ENCODE data around the gene PICK1.
A peak's percentile ranks its signal among the peaks of the same experiment; 100 is the strongest.
"Not testable (repeated sequence)": the region's sequence is repeated elsewhere in the genome, so short reads cannot be mapped to it uniquely, and the experiment has no call there.

Gene PICK1

GRCh38 chr22:38072322-38073149 lies 15.3 kb downstream of the PICK1 start:
- H3K4me3 ChIP-seq (ENCODE audit: low read depth, low read length) = no peak overlapping the region
- DNase-seq (ENCODE audit: low read depth) = no peak

GRCh38 chr22:38073150-38074130 lies 16.2 kb downstream of the PICK1 start:
- no peak for DNase-seq (ENCODE audit: low read depth)

GRCh38 chr22:38074181-38075104 lies 17.2 kb downstream of the PICK1 start:
- DNase-seq (ENCODE audit: low read depth) = no peak
- no peak overlapping the region for H3K4me3 ChIP-seq (ENCODE audit: low read depth, low read length)

More at GRCh38 chr22:38073150-38074130, 16.2 kb downstream of the PICK1 start:
- H3K4me3 ChIP-seq (ENCODE audit: low read depth, low read length) = no peak overlapping the region

DNA sequence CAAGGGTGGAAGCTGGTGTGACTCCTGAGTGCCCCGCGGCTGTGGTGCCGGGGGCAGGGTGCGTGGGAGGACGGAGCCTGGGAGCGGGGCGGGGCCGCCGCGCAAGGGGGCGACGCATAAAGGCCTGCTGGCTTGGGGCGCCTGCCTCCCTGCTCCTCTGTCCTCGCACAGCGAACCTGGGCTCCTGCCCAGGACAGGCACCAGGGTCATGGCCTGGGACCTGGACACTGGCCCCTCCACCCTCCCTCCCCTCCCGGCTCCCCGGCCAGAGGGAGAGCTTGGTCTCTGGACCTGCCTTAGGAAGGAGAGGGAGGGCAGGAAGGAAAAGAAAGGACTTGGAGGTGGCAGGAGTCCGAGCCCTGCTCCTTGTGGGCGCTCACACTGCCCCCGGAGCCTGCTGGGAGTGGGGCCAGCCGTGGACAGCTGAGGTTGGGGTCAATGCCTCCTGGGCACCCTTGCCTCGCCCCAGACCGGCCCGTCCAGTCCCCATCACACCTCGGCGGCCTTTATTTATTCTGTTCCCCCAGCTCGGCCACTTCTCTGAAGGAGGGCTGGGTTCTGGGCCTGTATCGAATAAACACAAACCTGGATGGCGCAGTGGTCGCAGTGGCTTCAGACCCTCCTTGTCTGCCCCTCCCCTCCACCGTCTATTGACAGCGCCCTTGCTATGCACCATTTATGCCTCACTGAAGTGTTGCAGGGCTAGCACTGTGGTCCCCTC lies 18.1 kb downstream of the PICK1 start:
- H3K4me3 ChIP-seq (ENCODE audit: low read depth, low read length) = no peak overlapping the region
- no peak for DNase-seq (ENCODE audit: low read depth)

- no peak overlapping the region for H3K4me3 ChIP-seq (ENCODE audit: low read depth, low read length)
Measured at GRCh38 chr22:38075961-38076360, 18.8 kb downstream of the PICK1 start.

GRCh38 chr22:38077096-38077495 lies 19.9 kb downstream of the PICK1 start:
- DNase-seq (ENCODE audit: low read depth) = no peak
- no peak overlapping the region for H3K4me3 ChIP-seq (ENCODE audit: low read depth, low read length)

More at GRCh38 chr22:38075961-38076360, 18.8 kb downstream of the PICK1 start:
- DNase-seq (ENCODE audit: low read depth) = no peak

DNA sequence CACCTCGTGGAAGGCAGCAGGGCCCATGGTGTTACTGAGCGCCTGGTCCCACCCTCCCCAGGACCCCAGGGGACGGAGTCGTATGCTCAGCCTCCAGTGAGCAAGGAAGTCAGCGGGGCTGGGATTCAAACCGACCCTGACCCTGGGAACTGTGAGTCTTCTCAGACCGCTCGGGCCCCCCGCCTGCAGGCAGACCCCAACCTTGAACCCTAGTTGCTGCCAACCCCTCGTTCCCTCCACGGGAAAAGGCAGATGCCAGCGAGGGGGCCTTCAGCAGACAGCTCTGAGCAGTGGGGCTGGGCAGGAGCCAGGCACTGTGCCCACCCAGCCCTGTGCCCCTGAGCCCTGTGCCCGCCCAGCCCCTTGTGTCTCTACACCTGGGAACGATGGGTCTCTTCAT lies 20.4 kb downstream of the PICK1 start:
- DNase-seq (ENCODE audit: low read depth) = no peak
- H3K4me3 ChIP-seq (ENCODE audit: low read depth, low read length) = no peak overlapping the region

DNA sequence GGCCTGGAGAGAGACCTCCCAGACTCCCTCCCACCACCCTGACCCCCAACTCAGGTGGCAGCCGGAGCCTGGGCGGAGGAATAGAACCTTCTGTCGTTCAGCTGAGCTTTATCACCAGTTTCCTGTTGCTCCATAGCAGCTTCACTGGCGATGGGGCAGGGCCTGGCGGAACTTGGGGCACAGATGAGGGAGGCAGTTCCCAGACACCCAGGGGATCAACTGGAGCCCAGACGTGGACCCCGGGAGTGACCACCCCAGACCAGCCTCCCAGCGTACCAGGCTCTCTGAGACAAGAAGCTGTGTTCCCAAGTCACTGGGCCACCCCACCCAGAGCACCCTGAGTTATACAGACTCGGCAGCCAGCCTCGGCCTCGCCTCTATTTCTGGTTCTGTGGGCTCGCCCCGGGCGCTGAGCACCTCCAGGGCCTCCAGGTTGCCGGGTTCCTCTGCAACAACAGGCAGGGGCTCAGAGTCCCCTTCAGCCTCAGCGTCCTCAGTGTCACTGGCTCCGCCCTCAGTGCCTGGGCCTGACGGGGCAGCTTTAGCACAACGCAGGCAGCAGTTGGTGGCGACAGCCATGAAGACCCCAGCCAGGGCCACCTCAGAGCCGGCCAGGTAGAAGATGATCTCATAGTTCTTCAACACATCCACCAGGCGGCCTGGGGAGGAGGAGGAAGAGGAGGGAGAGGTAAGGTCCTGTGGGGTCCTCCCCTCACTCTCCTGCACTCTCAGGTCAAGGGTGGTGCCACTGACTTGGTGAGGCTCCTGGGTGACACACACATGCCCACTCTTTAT lies 21.0 kb downstream of the PICK1 start:
- no peak overlapping the region for H3K4me3 ChIP-seq (ENCODE audit: low read depth, low read length)
- no peak for DNase-seq (ENCODE audit: low read depth)

GRCh38 chr22:38079208-38079607 lies 22.0 kb downstream of the PICK1 start:
- DNase-seq (ENCODE audit: low read depth); H3K4me3 ChIP-seq (ENCODE audit: low read depth, low read length): not testable (repeated sequence)

- no peak overlapping the region for H3K4me3 ChIP-seq (ENCODE audit: low read depth, low read length)
- no peak for DNase-seq (ENCODE audit: low read depth)
Measured at GRCh38 chr22:38079804-38080203, 22.6 kb downstream of the PICK1 start.

GRCh38 chr22:38080474-38080849 lies 23.3 kb downstream of the PICK1 start:
- peak overlapping the region; percentile 42 for H3K4me3 ChIP-seq (ENCODE audit: low read depth, low read length)
- DNase-seq (ENCODE audit: low read depth) = no peak

DNA sequence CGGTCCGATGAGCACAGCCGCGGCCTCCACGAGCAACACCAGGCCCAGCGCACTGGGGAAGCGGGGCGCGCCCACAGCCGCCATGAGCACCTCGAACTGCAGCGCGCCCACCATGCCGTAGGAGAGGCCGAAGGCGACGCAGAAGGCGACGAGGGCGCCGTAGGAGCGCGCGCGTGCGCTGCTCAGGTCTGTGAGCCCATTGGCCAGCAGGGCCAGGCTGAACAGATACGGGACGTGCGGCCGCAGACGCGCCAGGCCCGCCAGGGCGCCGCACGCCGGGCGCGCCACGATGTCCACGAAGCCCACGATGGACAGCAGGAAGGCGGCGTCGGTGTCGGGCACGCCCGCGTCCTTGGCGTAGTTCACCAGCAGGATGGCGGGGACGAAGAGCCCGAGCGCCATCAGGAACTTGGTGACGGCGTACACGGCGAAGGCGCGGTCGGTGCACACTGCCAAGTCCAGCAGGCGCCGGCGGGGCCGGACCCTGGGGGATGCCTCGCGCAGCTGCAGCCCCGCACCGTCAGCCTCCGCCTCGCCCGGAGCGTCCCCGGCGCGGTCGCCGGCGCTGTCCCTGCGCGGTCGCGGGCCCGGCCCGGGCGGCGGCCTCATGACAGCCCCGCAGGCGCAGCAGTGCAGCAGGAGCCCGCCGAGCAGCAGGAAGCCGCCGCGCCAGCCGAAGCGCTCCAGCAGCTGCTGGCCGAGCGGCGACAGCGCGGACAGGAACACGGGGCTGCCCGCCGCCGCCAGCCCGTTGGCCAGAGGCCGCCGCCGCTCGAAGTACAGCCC lies 23.8 kb downstream of the PICK1 start:
- no peak for DNase-seq (ENCODE audit: low read depth)
- peak overlapping the region; percentile 42 for H3K4me3 ChIP-seq (ENCODE audit: low read depth, low read length)

DNA sequence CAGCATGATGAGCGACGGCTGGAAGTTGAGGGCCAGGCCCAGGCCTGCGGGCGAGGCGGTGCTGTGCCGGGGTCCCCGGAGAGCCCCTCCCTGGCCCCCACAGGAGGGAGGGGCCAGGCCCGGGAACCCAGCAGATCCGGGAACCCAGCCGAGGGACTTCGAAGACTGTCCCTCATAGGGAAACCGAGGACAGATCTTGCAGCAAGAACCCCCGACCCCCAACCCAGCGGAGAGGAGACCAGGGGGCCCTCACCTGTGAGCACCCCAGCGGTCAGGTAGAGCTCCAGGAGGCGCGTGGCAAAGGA lies 24.4 kb downstream of the PICK1 start:
- no peak for DNase-seq (ENCODE audit: low read depth)

GRCh38 chr22:38081941-38082828 lies 25.0 kb downstream of the PICK1 start:
- peak overlapping the region; percentile 36 for H3K4me3 ChIP-seq (ENCODE audit: low read depth, low read length)
- no peak for DNase-seq (ENCODE audit: low read depth)

More for the DNA sequence above, 24.4 kb downstream of the PICK1 start:
- H3K4me3 ChIP-seq (ENCODE audit: low read depth, low read length) = peak overlapping the region; percentile 36

DNA sequence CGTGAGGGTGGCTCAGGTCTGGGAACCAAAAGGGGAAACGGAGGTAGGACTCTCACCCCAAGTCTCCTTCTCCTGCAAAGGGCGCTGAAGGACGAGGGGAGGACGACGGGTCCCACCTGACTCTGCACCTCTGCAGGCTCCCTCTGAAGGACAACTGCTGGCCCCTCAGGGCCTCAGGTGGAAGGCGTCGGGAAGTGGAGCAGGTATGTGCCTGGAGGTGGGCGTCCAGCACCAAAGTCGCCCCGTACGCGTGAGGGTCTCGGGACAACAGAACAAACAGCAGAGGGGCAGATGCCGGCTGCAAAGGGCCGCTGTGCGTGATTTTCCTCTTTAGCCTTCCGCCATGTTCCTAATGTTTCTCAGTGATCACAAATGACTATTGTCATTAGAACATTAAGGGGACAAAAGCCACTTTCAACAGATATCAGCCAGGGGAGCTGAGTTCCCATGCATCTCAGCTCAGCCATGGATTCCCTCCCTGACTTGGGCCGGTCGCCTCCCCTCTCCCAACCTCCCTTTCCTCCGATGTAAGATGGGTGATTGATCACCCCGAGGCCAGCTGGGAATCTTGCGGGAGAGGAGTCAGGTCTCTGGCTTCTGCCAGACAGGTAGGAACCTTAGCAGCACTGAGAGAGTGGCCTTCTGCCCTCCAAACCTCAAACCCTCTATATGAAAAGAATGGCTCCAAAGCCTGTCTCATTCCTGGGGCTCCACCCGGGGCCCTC lies 25.9 kb downstream of the PICK1 start:
- no peak overlapping the region for H3K4me3 ChIP-seq (ENCODE audit: low read depth, low read length)
- no peak for DNase-seq (ENCODE audit: low read depth)

Data from skeletal muscle cell (primary cell).